Uterus (tissue), 2 donors: Measurements from ENCODE around the gene ADARB2.

Experiments used
- CTCF ChIP-seq, 4 experiments: fragments of 200-600 bp in 2 of 4; fragments of 450-650 bp in 2 of 4; sonication (generic) in 2 of 4; IDR thresholded peaks; one replicate each; pipeline ENCODE4 v1.5.1; 2016 to 2019; ENCODE audit warnings: antibody characterized with exemption in 4 of 4, mild to moderate bottlenecking in 2 of 4, moderate library complexity in 1 of 4
- POLR2A ChIP-seq, 2 donors: fragments of 450-650 bp; IDR thresholded peaks; one replicate each; pipeline ENCODE4 v1.6.1; 2016; ENCODE audit warnings: antibody characterized with exemption in 2 of 2, mild to moderate bottlenecking in 1 of 2, moderate library complexity in 1 of 2

GRCh38 chr10:1665681-1666080 is 71.6 kb downstream of the ADARB2 start:
- TF ChIP-seq CTCF (IDR thresholded peaks at IDR 0.05) (no peak), POLR2A (IDR thresholded peaks at IDR 0.05) (no peak)
